ENCODE measurements around the gene SMAGP. TPM values are rescaled to one million over a fixed set of nuclear protein-coding genes. Genes with fewer than 3 reads are reported as not detected.
A peak's percentile ranks its signal among the peaks of the same experiment; 100 is the strongest.
"Not testable (repeated sequence)": the region's sequence is repeated elsewhere in the genome, so short reads cannot be mapped to it uniquely, and the experiment has no call there.

The SMAGP gene, protein sequence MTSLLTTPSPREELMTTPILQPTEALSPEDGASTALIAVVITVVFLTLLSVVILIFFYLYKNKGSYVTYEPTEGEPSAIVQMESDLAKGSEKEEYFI
- 2.8 TPM for polyA plus RNA-seq (2012; ENCODE audit: missing spikeins)

DNA sequence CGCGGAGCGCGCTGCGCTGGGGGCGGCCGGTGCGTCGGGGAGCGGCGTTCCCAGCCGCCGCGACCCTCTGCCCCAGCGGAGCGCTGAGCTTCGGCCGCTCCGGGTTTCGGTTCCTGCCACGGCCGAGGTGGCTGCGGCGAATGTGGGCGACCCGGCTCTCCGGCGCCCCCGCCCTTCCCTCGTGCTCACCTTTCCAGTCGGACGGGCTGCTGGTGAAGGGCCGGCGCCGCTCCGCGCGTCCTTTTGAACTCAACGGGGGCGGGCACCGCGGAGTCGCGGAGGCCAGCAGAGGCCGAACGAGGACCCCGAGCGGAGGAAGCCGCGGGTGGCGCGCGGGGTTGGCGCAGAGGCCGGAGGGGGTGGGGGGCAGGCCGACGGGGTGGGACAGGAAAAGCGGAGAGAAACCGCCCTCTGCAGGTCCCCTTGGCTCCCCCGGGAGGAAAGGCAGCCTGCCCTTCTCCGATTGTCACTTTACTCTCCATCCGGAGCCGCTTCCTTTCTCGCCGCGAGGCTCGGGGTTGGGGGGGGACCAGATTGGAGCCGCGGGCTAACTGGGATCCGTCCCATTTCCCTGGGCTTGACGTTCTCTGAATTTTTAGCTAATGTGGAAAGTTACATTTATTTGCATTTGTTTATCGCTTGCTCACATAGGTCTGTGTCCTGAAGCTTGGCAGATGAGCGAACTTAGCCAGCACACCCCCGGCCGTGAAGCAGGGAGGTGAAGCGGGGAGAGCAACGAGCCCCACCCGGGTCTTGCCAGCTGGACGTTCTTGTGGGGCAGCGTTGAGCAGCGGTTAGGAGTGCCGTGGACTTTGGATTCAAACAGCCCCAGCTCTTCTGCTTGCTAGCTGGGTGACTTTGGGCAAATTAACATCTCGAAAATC lies at the start of gene SMAGP:
TSS of gene SMAGP (minus strand) at position 349 of the 884 bp plus-strand sequence. CDS start 1,137 bp downstream, outside the sequence.
- DNase-seq (ENCODE audit: insufficient read length) (peak; percentile 54), FAIRE-seq (peak; percentile 57)
- TF ChIP-seq POLR2AphosphoS5 (IDR thresholded peaks at IDR 0.05; ENCODE audit: low read depth, low read length) = no peak

DNA sequence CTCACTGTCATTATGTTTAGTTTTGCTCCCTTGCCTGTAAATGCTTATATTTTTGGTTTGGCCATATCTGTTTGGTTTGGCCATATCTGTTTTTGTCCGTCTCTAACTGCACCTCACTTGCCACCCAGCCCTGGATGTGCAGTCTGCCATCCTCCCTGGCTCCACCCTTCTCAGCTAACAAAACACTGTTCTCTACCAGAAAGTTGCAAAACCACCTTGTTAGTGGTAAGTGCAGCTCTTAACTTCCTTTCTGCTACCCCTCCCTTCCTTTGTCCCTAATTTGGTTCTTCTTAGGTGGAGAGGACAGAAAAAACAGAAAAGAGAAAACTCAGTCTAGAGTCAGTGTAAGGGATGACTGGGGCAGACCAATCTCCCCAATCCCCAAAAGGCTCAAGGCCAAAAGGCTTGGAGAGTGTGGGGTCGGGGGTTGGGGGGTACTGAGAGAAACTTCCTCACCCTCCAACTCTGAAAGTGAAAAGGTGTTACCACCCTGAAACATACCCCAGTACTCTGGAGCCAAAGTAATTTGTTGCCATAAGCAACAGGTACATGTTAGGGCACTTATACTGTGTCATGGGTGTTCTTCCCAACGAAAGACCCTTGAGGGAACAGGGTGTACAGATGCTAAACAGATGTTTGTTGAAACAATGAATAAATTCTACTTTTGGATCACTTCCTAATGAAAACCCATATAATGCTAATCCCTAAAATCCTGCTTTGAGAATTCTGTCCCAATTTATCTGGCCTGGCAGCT lies 48.8 kb upstream of the SMAGP start:
- DNase-seq (ENCODE audit: insufficient read length) (no peak), FAIRE-seq (no peak)
- TF ChIP-seq POLR2A (IDR thresholded peaks at IDR 0.05; ENCODE audit: low read depth, low read length) = no peak
- no peak for TF ChIP-seq TAF1 (IDR thresholded peaks at IDR 0.05; ENCODE audit: borderline replicate concordance, low read depth, low read length)
- no peak for TF ChIP-seq POLR2AphosphoS5 (IDR thresholded peaks at IDR 0.05; ENCODE audit: low read depth, low read length)

DNA sequence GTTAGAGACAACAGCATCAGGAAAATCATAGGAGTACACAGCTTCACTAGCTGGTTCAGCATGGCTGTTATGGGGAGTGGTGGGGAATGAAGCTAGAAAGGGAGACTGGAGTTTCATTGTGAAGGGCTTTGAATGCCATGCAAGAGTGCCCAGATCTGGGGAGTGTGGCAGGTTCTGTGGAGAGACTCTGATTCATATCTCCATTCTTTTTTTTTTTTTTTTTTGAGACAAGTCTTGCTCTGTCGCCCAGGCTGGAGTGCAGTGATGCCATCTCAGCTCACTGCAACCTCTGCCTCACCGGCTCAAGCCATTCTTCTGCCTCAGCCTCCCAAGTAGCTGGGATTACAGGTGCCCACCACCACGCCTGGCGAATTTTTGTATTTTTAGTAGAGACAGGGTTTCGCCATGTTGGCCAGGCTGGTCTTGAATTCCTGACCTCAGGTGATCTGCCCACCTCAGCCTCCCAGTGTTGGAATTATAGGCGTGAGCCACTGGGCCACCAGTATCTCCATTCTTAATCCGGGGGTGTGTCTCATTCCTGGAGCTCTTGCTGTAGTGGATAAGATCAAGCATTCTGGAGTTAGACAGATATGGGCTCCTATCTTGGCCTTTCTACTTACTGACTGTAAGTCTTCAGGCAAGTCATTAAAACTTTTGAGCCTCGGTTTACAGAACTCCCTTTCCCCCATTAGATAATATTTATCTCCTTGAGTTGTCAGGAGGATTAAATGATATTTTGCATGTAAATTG lies 48.0 kb upstream of the SMAGP start:
- not testable (repeated sequence) for FAIRE-seq; DNase-seq (ENCODE audit: insufficient read length)

DNA sequence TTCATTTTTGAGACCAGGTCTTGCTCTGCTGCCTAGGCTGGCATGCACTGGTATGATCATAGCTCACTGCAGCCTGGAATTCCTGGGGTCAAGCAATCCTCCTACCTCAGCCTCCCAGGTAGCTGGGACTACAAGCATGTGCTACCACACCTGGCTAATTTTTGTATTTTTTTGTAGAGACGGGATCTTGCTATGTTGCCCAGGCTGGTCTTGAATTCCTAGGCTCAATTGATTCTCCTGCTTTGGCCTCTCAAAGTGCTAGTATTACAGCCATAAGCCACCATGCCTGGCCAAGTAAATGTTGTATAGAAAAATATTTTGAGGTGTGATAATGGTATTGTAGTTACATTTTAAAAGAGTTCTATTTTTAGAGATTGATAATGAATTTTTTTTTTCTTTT lies 41.2 kb upstream of the SMAGP start:
- no peak for TF ChIP-seq POLR2A (IDR thresholded peaks at IDR 0.05; ENCODE audit: low read depth, low read length)
- no peak for TF ChIP-seq POLR2AphosphoS5 (IDR thresholded peaks at IDR 0.05; ENCODE audit: low read depth, low read length)
- TF ChIP-seq TAF1 (IDR thresholded peaks at IDR 0.05; ENCODE audit: borderline replicate concordance, low read depth, low read length) = no peak
- FAIRE-seq (no peak), DNase-seq (ENCODE audit: insufficient read length) (no peak)

DNA sequence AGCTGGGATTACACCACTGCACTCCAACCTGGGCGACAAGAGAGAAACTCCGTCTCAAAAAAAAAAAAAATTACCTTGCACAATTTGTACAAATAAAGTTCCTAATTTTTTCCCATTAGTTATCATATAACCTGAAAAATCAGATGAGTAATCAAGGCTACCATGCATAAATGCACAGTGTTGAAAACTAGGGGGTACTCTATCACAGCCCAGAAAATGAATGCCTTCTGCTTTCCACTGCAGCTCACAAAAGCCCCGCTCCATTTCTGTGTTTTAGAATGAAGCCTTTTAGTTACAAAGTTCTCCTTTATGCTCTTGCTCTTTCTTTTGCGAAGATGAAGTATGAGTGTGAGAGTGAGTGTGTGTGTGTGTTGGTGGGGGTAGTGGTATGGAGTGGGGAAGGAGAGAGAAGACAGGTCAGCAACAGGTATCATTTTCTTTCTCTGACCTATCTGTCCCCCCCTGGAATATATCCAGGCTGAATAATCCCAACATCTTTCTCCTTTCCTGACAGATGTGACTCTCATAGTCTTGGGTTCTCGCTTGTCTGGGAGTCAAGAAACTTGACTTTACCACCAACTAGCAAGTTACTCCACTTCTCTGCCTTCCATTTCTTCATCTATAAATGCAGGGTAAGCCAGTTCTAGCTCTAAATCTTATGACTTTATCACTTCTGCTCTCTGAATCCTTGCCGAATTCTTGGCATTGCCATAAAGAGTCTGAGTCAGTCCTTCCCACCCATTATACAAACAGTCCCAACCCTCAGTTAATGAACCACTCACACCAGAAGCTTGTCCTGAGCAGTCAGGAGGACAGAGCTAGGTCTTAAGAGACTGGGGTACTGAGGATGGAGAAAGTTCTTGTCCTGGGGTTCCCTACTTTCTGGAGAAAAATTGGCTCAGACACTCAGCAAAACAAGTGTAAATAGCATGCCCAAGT lies 37.7 kb upstream of the SMAGP start:
- no peak for DNase-seq (ENCODE audit: insufficient read length)
- TF ChIP-seq TAF1 (IDR thresholded peaks at IDR 0.05; ENCODE audit: borderline replicate concordance, low read depth, low read length) = no peak
- TF ChIP-seq POLR2A (IDR thresholded peaks at IDR 0.05; ENCODE audit: low read depth, low read length) = no peak
- no peak for TF ChIP-seq POLR2AphosphoS5 (IDR thresholded peaks at IDR 0.05; ENCODE audit: low read depth, low read length)
- FAIRE-seq = no peak

DNA sequence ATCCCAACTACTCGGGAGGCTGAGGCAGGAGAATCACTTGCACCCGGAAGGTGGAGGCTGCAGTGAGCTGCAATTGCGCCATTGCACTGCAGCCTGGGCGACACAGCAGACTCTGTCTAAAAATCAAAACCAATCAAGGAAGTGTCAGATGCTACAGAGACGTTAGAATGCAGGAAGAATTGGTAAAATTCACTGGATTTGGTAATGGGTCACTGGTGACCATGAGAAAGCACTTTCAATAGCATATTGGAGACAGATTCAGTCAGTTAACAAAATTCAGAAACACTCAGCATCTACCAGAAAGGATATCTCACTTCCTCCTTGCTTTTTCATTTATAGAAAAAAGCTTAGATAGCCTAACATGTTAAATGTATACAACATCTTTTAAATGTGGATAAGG lies 36.3 kb upstream of the SMAGP start:
- FAIRE-seq (peak; percentile 30), DNase-seq (ENCODE audit: insufficient read length) (no peak)
- TF ChIP-seq POLR2A (IDR thresholded peaks at IDR 0.05; ENCODE audit: low read depth, low read length) = no peak
- no peak for TF ChIP-seq TAF1 (IDR thresholded peaks at IDR 0.05; ENCODE audit: borderline replicate concordance, low read depth, low read length)
- no peak for TF ChIP-seq POLR2AphosphoS5 (IDR thresholded peaks at IDR 0.05; ENCODE audit: low read depth, low read length)

DNA sequence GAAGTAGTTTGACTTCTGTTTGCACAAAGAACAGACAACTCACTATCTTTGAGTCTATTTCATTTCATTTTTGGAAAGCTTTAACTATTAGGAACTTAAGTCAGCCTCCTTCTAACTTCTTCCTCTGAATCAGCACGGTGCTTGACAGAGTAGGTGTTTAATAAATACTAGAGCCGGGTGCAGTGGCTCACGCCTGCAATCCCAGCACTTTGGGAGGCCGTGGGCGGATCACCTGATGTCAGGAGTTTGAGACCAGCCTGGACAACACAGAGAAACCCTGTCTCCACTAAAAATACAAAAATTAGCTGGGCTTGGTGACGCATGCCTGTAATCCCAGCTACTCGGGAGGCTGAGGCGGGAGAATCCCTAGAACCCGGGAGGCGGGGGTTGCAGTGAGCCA lies 30.6 kb upstream of the SMAGP start:
- not testable (repeated sequence) for FAIRE-seq; DNase-seq (ENCODE audit: insufficient read length)

DNA sequence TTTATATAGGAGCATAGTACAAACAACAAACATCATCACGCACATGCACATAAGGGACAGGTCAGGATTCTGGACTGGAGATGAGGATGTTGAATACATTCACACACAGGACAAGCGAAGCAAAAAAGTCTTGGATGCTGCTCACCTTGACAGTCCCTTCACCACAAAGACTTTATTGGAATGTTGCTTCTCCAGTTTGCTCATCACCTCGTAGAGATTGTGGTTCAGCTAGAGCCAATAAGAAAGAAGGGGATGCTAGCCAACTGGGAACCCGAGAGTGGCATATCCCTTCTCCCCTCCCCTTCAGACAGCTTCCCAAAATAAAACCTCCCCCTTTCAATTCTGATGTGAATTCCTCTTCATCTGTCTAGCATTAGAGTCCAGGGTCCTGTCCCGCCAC lies 25.4 kb upstream of the SMAGP start:
- TF ChIP-seq POLR2A (IDR thresholded peaks at IDR 0.05; ENCODE audit: low read depth, low read length) = no peak
- no peak for TF ChIP-seq POLR2AphosphoS5 (IDR thresholded peaks at IDR 0.05; ENCODE audit: low read depth, low read length)
- no peak for TF ChIP-seq TAF1 (IDR thresholded peaks at IDR 0.05; ENCODE audit: borderline replicate concordance, low read depth, low read length)
- DNase-seq (ENCODE audit: insufficient read length) = no peak
- no peak for FAIRE-seq

DNA sequence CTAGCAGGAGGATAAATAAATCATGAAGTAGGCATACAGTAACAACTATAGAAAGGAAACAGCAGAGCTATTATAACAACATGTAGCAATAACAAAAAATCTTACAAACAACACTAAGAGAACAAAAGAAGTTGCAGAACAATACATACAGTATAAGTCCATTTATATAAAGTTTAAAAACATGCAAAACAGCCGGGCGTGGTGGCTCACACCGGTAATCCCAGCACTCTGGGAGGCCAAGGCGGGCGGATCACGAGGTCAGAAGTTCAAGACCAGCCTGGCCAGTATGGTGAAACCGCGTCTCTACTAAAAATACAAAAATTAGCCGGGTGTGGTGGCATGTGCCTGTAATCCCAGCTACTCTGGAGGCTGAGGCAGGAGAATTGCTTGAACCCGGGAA lies 23.9 kb upstream of the SMAGP start:
- not testable (repeated sequence) for DNase-seq (ENCODE audit: insufficient read length); FAIRE-seq

DNA sequence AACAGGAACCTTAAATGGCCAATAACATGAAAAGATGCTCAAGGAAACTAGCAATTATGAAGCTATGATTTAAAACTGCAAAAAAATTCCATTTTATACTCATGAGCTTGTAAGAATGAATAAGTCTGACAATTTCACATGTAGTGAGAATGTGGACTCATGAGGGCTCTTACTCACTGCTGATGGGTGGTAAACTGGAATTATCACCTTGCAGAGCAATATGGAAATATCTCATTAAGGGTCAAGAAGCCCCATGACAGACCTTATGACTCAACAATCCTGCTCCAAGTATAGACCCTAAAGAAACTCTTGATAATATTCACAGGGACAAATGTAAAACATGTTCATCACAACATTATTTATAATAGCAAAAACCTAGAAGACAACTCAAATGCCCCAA lies 23.5 kb upstream of the SMAGP start:
- DNase-seq (ENCODE audit: insufficient read length) (no peak), FAIRE-seq (no peak)
- no peak for TF ChIP-seq POLR2A (IDR thresholded peaks at IDR 0.05; ENCODE audit: low read depth, low read length)
- no peak for TF ChIP-seq TAF1 (IDR thresholded peaks at IDR 0.05; ENCODE audit: borderline replicate concordance, low read depth, low read length)
- no peak for TF ChIP-seq POLR2AphosphoS5 (IDR thresholded peaks at IDR 0.05; ENCODE audit: low read depth, low read length)

DNA sequence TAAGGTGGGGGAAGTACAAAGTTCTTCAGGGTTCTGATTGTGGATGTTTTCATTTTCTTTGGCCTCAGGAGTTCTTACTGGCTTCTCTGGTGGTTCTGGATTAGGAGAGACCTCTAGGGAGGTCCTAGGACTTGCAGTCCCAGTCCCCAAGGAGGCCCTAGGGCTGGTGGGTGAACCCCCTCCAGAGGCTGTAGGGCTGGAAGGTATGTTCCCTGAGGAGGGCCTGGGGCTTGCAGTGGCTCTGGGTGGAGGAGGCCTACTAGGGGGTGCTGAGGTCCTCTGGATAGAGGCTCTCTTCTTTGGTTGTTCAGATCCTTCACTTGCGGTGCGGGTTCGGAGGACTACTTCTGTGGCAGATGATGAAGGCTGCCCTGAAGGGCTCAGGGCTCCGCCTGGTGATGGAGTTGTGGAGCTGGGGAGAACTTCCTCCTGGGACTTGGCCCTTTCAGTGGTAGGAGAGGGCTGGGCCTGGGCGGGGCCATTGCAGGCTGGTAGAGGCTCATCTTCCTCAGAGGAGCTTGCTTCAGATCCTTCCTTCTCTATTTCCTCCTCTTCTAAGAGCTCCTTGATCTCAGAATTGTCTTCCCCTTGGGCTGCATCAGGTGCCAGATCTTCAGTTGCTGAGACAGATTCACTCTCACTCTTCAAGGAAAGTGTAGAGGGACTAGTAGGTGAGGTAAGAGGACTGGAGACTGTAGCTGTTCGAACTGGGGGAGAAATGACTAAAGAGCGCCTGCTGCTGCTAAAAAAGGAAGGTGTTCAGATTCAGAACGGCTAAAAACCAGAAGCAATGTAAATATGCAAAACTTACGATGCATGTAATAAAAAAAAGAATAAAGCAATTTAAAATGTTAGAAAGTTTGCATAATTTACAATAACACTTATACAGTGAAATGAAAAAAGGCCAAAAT lies 21.6 kb upstream of the SMAGP start:
- peak; percentile 68 for FAIRE-seq
- not testable (repeated sequence) for DNase-seq (ENCODE audit: insufficient read length)

Data from GM12892 (cell line).